GM12878 (cell line): ENCODE measurements around the gene TOP1. TPM values are rescaled to one million over a fixed set of nuclear protein-coding genes. Genes with fewer than 3 reads are reported as not detected.

Experiments
- ATAC-seq: fragments of 200-7000 bp; cut with Tn5 transposase; 3 replicates; pipeline ENCODE4 v1.9.1; 2020; ENCODE audit warnings: mild to moderate bottlenecking, moderate library complexity
- BruUV-seq: library from RNA; stranded (reverse); fragments of 400-500 nt; replicated peaks from 2 replicates; lab custom pipeline; 2021; lab: Mats Ljungman, UMichigan
- CTCF ChIA-PET: fragments of 300-600 bp; sonication (Branson Sonifier 250); formaldehyde crosslinking; extraction: SDS; loops from one replicate; lab custom pipeline; 2021; ENCODE audit warnings: inconsistent platforms; lab: Yijun Ruan, JAX
- POLR2A ChIA-PET: fragments of 350-600 bp; formaldehyde crosslinking; extraction: SDS; loops from one replicate; lab custom pipeline; 2021; ENCODE audit warnings: inconsistent platforms; lab: Charles Lee
- RAD21 ChIA-PET: fragments of 300-600 bp; sonication (Branson Sonifier 250); formaldehyde crosslinking; loops from one replicate; lab custom pipeline; 2023; ENCODE audit warnings: antibody characterized with exemption; ENCODE audit not compliant: unreplicated experiment; lab: Charles Lee
- SMC1A ChIA-PET: fragments of 300-600 bp; sonication (Branson Sonifier 250); formaldehyde crosslinking; loops from one replicate; lab custom pipeline; 2023; ENCODE audit not compliant: unreplicated experiment, uncharacterized antibody; lab: Charles Lee
- DNase-seq: peaks from one replicate; pipeline ENCODE4 v3.0.0-alpha.2; 2011; ENCODE audit warnings: low read depth, low spot score
- FAIRE-seq: peaks from 3 replicates; lab custom pipeline; 2011; peaks lifted over from hg19 to GRCh38; lab: Jason Lieb, UNC
- H2AFZ ChIP-seq: 2 replicates; pipeline ENCODE4 v1.6.0; 2011; ENCODE audit warnings: low read depth, low read length, control low read depth; ENCODE audit not compliant: control insufficient read depth
- H3K27ac ChIP-seq: 2 replicates; pipeline ENCODE4 v1.5.1; 2011; ENCODE audit warnings: control low read depth; ENCODE audit not compliant: control insufficient read depth, insufficient read depth
- H3K27me3 ChIP-seq, 2 experiments: replicated peaks in 1 of 2; 2 replicates each; pipeline versions ENCODE4 v1.6.0 to v1.6.1; 2011; ENCODE audit warnings: low read length in 1 of 2; ENCODE audit not compliant: control insufficient read depth in 2 of 2, insufficient read depth in 2 of 2
- H3K36me3 ChIP-seq, 2 experiments: 2 replicates each; pipeline ENCODE4 v1.5.1; 2011; ENCODE audit warnings: low read length in 1 of 2; ENCODE audit not compliant: control insufficient read depth in 2 of 2, insufficient read depth in 2 of 2
- H3K4me1 ChIP-seq: 2 replicates; pipeline ENCODE4 v1.6.1; 2011; ENCODE audit warnings: mild to moderate bottlenecking, low read length, moderate library complexity, mixed read lengths; ENCODE audit not compliant: control insufficient read depth, insufficient read depth
- H3K4me2 ChIP-seq: 2 replicates; pipeline ENCODE4 v1.6.0; 2011; ENCODE audit warnings: control low read depth; ENCODE audit not compliant: control insufficient read depth, insufficient read depth
- H3K4me3 ChIP-seq: fragments of 200-600 bp; sonication (generic); 2 replicates; pipeline ENCODE4 v1.5.1; 2016
- H3K79me2 ChIP-seq: 2 replicates; pipeline ENCODE4 v1.6.0; 2011; ENCODE audit warnings: low read length; ENCODE audit not compliant: control insufficient read depth, insufficient read depth
- H3K9ac ChIP-seq: 2 replicates; pipeline ENCODE4 v1.8.0; 2011; ENCODE audit warnings: low read length, control low read depth, mixed read lengths; ENCODE audit not compliant: control insufficient read depth, insufficient read depth
- H3K9me3 ChIP-seq: replicated peaks from 3 replicates; pipeline ENCODE4 v1.5.1; 2011; ENCODE audit warnings: mild to moderate bottlenecking, low read length; ENCODE audit not compliant: control insufficient read depth, insufficient read depth
- H4K20me1 ChIP-seq: 2 replicates; pipeline ENCODE4 v1.6.0; 2011; ENCODE audit not compliant: control insufficient read depth, insufficient read depth
- CHD2 ChIP-seq: IDR thresholded peaks from 2 replicates; pipeline ENCODE4 v1.6.1; 2011; ENCODE audit warnings: low read depth, low read length, improper control_type of control experiment, borderline replicate concordance
- DPF2 ChIP-seq: fragments of 450-650 bp; IDR thresholded peaks from 2 replicates; pipeline ENCODE4 v1.6.1; 2017; ENCODE audit warnings: mild to moderate bottlenecking
- NFIC ChIP-seq: IDR thresholded peaks from 2 replicates; pipeline ENCODE4 v1.6.1; 2012; ENCODE audit warnings: low read depth, mild to moderate bottlenecking, inconsistent platforms, low read length, moderate library complexity
- NFYA ChIP-seq: IDR thresholded peaks from 2 replicates; pipeline ENCODE4 v1.6.1; 2011; ENCODE audit warnings: low read depth, mild to moderate bottlenecking, low read length, improper control_type of control experiment, borderline replicate concordance
- POU2F2 ChIP-seq: IDR thresholded peaks from 3 replicates; pipeline ENCODE4 v1.6.1; 2011; ENCODE audit warnings: low read depth, mild to moderate bottlenecking, low read length, borderline replicate concordance
- SUPT20H ChIP-seq: IDR thresholded peaks from 2 replicates; pipeline ENCODE4 v1.6.1; 2011; ENCODE audit warnings: low read depth, mild to moderate bottlenecking, low read length, moderate library complexity, borderline replicate concordance; ENCODE audit not compliant: control insufficient read depth
- ZZZ3 ChIP-seq: IDR thresholded peaks from 2 replicates; pipeline ENCODE4 v1.6.1; 2011; ENCODE audit warnings: low read depth; ENCODE audit not compliant: control insufficient read depth, insufficient read length
- WGBS: methylation state at CpG from one replicate; pipeline ENCODE4 v1.1.6; 2016; ENCODE audit warnings: low lambda C conversion rate; ENCODE audit not compliant: insufficient replicate concordance, insufficient coverage; ENCODE audit errors: missing lambda C conversion rate; 5-methylcytosine and 5-hydroxymethylcytosine counted together
- in situ Hi-C: fragments of 300-500 bp; cut with MboI; formaldehyde crosslinking; loops from 9 replicates; pipeline ENCODE4 v1.14.3; 2018; ENCODE audit warnings: mixed read lengths
- intact Hi-C: fragments of 100-400 bp; cut with micrococcal nuclease; formaldehyde crosslinking; loops from one replicate; pipeline ENCODE4 v1.14.2; 2022; ENCODE audit not compliant: unreplicated experiment
- polyA plus RNA-seq, 11 experiments: library from polyadenylated mRNA; depleted of rRNA in 4 of 11; unstranded in 6 of 11; stranded (reverse) in 5 of 11; fragments of >200 nt; fragmentation: Nextera tagmentation in 4 of 11; fragmentation: Illumina TruSeq in 1 of 11; extraction: Ambion mirVana in 4 of 11; extraction: Trizol in 1 of 11; gene quantifications; 1 replicate in 1 of 11; 2 replicates in 10 of 11; pipeline versions ENCODE4 v1.2.1 to v1.2.3, GENCODE V29; 2011 to 2016; ENCODE audit warnings: inconsistent platforms in 2 of 11, missing spikeins in 2 of 11, low read depth in 1 of 11
- total RNA-seq, 4 experiments: library from RNA; depleted of rRNA in 3 of 4; stranded (reverse); fragments of >200 nt in 3 of 4; fragmentation: Illumina TruSeq in 1 of 4; extraction: Trizol in 1 of 4; gene quantifications; 2 replicates each; pipeline versions ENCODE4 v1.2.1 to v1.2.3, GENCODE V29; 2013 to 2021
- TF ChIP-seq, protein P1 (sequence below): IDR thresholded peaks from 2 replicates; pipeline ENCODE4 v1.6.1; 2012; ENCODE audit warnings: low read depth, low read length, improper control_type of control experiment
- TF ChIP-seq, protein P2 (sequence below): fragments of 450-650 bp; IDR thresholded peaks from 2 replicates; pipeline ENCODE4 v1.6.1; 2016; ENCODE audit warnings: mild to moderate bottlenecking, moderate library complexity, borderline replicate concordance
- TF ChIP-seq, protein P3 (sequence below): fragments of 450-650 bp; IDR thresholded peaks from 2 replicates; pipeline ENCODE4 v1.6.1; 2017; ENCODE audit warnings: antibody characterized with exemption, mild to moderate bottlenecking, moderate library complexity

TOP1 gene
- total and polyA plus RNA-seq, 10 of the 15 experiments (the other 5 are each of a cell fraction or from before 2014, with no cell fraction given) = 21.5 to 128 (median 47.3) TPM

DNA sequence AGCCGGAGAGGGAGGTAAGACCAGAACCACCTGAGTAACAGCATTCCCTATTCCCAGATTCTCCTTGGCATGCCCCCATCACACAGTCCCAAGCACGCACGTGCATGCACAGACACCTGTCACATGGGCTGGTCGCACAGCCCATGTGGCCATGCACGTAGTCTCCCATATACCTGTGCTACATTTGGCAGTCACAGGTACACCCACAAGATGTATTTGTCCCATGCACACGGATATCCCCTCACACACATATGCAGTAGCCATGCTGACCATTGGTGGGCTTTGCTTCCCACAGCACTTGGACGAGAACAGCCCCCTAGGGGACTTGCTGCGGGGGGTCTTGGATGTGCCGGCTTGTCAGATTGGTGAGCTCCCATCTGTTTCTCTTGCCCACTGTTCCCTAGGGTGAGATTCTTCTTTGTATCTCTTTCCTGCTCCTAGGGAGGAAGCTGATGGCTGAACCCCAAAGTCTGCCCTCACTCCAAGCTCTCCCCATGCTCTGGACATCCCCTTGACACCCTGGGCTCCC is 140.6 kb downstream of the TOP1 start:
- no peaks in the 10 kb centered on the region for H3K27me3 ChIP-seq
- no peak overlapping the region for H3K4me2 ChIP-seq
- no peak overlapping the region for H2AFZ ChIP-seq
- in situ Hi-C loops (no loop called here), intact Hi-C loops (no loop called here)
- CTCF ChIA-PET = interaction anchor here (0.7 to 0.8 kb wide), 3 partner anchors 10 to 171 kb away, joined by 3 read pairs; partner anchors contain the start of gene LPIN3
- peaks cover 15% of the 10 kb centered on the region for H3K4me1 ChIP-seq
- SMC1A ChIA-PET = interaction anchor here (0.6 to 4.4 kb wide), 3 partner anchors 34 to 82 kb away, joined by 3 to 27 read pairs (median 5); no protein-coding TSS in a partner anchor
- no TSS peak for BruUV-seq
- FAIRE-seq = no peak
- WGBS = 97% methylated on average over 9 of the region's 9 CpGs
- no peak for DNase-seq
- H3K79me2 ChIP-seq = no peaks in the 10 kb centered on the region
- POLR2A ChIA-PET = no interaction called here
- H3K9me3 ChIP-seq = no peaks in the 10 kb centered on the region
- TF ChIP-seq, protein P1, sequence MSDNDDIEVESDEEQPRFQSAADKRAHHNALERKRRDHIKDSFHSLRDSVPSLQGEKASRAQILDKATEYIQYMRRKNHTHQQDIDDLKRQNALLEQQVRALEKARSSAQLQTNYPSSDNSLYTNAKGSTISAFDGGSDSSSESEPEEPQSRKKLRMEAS = no peak
- TF ChIP-seq SUPT20H (no peak), CHD2 (no peak), DPF2 (no peak), ZZZ3 (no peak), NFYA (no peak), POU2F2 (no peak), NFIC (no peak)
- TF ChIP-seq, protein P2, sequence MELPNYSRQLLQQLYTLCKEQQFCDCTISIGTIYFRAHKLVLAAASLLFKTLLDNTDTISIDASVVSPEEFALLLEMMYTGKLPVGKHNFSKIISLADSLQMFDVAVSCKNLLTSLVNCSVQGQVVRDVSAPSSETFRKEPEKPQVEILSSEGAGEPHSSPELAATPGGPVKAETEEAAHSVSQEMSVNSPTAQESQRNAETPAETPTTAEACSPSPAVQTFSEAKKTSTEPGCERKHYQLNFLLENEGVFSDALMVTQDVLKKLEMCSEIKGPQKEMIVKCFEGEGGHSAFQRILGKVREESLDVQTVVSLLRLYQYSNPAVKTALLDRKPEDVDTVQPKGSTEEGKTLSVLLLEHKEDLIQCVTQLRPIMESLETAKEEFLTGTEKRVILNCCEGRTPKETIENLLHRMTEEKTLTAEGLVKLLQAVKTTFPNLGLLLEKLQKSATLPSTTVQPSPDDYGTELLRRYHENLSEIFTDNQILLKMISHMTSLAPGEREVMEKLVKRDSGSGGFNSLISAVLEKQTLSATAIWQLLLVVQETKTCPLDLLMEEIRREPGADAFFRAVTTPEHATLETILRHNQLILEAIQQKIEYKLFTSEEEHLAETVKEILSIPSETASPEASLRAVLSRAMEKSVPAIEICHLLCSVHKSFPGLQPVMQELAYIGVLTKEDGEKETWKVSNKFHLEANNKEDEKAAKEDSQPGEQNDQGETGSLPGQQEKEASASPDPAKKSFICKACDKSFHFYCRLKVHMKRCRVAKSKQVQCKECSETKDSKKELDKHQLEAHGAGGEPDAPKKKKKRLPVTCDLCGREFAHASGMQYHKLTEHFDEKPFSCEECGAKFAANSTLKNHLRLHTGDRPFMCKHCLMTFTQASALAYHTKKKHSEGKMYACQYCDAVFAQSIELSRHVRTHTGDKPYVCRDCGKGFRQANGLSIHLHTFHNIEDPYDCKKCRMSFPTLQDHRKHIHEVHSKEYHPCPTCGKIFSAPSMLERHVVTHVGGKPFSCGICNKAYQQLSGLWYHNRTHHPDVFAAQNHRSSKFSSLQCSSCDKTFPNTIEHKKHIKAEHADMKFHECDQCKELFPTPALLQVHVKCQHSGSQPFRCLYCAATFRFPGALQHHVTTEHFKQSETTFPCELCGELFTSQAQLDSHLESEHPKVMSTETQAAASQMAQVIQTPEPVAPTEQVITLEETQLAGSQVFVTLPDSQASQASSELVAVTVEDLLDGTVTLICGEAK = no peak
- TF ChIP-seq, protein P3, sequence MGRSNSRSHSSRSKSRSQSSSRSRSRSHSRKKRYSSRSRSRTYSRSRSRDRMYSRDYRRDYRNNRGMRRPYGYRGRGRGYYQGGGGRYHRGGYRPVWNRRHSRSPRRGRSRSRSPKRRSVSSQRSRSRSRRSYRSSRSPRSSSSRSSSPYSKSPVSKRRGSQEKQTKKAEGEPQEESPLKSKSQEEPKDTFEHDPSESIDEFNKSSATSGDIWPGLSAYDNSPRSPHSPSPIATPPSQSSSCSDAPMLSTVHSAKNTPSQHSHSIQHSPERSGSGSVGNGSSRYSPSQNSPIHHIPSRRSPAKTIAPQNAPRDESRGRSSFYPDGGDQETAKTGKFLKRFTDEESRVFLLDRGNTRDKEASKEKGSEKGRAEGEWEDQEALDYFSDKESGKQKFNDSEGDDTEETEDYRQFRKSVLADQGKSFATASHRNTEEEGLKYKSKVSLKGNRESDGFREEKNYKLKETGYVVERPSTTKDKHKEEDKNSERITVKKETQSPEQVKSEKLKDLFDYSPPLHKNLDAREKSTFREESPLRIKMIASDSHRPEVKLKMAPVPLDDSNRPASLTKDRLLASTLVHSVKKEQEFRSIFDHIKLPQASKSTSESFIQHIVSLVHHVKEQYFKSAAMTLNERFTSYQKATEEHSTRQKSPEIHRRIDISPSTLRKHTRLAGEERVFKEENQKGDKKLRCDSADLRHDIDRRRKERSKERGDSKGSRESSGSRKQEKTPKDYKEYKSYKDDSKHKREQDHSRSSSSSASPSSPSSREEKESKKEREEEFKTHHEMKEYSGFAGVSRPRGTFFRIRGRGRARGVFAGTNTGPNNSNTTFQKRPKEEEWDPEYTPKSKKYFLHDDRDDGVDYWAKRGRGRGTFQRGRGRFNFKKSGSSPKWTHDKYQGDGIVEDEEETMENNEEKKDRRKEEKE = no peak
- H3K36me3 ChIP-seq = peaks cover 39 to 67% of the 10 kb centered on the region in 2 experiments
- H3K4me3 ChIP-seq = no peak overlapping the region
- ATAC-seq = no peak
- no peak overlapping the region for H3K27ac ChIP-seq
- no peak overlapping the region for H3K9ac ChIP-seq
- RAD21 ChIA-PET = no interaction called here
- peaks cover 3% of the 10 kb centered on the region; the same call in 1 of the 2 replicates for H4K20me1 ChIP-seq
